ENCODE results near the gene SLC6A18.
A peak's percentile ranks its signal among the peaks of the same experiment; 100 is the strongest.

The SLC6A18 gene

DNA sequence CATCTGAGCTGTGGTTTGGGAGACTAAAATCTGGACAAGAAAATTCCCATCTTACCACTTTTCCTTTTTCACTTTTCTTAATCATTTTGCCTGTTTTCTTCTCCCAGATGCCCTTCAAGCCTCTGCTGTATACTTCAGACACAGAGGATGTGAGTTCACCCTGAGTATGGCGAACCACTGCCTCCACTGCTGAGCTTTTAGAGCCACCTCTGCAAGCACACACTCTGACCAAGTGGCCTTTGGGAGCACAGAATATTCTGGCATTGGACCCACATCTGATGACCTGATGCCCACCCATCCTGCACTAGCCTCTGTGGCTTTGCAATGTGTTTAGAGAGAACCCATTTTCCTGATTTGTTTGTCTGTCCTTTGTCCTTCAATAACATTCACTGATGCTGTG lies 37.2 kb downstream of the SLC6A18 start:
- H3K9me2 ChIP-seq (replicated peaks; ENCODE audit: insufficient read depth, low read length), result no peaks in the 10 kb centered on the region
- H3K9ac ChIP-seq (ENCODE audit: low read length), result no peak overlapping the region
- no peaks in the 10 kb centered on the region for H3F3A ChIP-seq (ENCODE audit: insufficient read depth)
- no peaks in the 10 kb centered on the region for H3K9me3 ChIP-seq (ENCODE audit: insufficient read depth, low read length)
- no peaks in the 10 kb centered on the region for H4K20me1 ChIP-seq (ENCODE audit: low read depth, low read length)
- no peaks in the 10 kb centered on the region for H3K36me3 ChIP-seq (ENCODE audit: low read length)
- peak overlapping the region; percentile 23; the same call in 1 of the 2 replicates for H3K27ac ChIP-seq (ENCODE audit: low read depth, low read length)
- H3K27me3 ChIP-seq (ENCODE audit: low read length), result no peaks in the 10 kb centered on the region
- no peak overlapping the region for H2AFZ ChIP-seq (ENCODE audit: low read depth, low read length, severe bottlenecking)
- no peak overlapping the region for H3K4me2 ChIP-seq (ENCODE audit: low read depth, low read length, poor library complexity, severe bottlenecking)
- no peak overlapping the region for H3K4me3 ChIP-seq (ENCODE audit: insufficient read depth, low read length, poor library complexity, severe bottlenecking)
- H3K79me2 ChIP-seq (ENCODE audit: insufficient read depth, low read length), result no peaks in the 10 kb centered on the region
- TF ChIP-seq, protein P1, sequence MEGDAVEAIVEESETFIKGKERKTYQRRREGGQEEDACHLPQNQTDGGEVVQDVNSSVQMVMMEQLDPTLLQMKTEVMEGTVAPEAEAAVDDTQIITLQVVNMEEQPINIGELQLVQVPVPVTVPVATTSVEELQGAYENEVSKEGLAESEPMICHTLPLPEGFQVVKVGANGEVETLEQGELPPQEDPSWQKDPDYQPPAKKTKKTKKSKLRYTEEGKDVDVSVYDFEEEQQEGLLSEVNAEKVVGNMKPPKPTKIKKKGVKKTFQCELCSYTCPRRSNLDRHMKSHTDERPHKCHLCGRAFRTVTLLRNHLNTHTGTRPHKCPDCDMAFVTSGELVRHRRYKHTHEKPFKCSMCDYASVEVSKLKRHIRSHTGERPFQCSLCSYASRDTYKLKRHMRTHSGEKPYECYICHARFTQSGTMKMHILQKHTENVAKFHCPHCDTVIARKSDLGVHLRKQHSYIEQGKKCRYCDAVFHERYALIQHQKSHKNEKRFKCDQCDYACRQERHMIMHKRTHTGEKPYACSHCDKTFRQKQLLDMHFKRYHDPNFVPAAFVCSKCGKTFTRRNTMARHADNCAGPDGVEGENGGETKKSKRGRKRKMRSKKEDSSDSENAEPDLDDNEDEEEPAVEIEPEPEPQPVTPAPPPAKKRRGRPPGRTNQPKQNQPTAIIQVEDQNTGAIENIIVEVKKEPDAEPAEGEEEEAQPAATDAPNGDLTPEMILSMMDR (IDR thresholded peaks at IDR 0.05; ENCODE audit: insufficient read depth, low read length, poor library complexity, severe bottlenecking), result no peak
- no peak for TF ChIP-seq EZH2phosphoT487 (conservative IDR thresholded peaks at IDR 0.05; ENCODE audit: low read length)

DNA sequence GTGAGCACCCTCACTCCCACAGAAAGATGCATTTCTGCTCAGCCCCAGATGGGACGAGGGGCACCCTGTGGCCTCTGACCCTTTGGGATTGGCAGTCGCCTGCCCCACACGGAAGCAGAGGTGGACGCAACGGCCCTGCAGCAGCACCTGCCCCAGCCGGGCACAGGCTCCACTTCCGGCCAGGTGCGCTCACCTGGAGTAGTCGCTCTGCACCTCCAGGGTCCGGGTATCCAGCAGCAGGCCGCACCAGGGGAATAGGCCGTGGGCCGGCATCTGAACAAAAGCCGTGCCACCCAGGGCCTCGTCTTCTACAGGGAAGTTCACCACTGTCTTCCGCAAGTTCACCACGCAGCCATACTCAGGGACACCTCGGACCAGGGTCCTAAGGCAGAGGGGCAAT lies 39.0 kb downstream of the SLC6A18 start:
- H4K20me1 ChIP-seq (ENCODE audit: low read depth, low read length), result no peaks in the 10 kb centered on the region
- H3F3A ChIP-seq (ENCODE audit: insufficient read depth), result no peaks in the 10 kb centered on the region
- no peak overlapping the region for H3K4me3 ChIP-seq (ENCODE audit: insufficient read depth, low read length, poor library complexity, severe bottlenecking)
- H3K79me2 ChIP-seq (ENCODE audit: insufficient read depth, low read length), result no peaks in the 10 kb centered on the region
- no peak for TF ChIP-seq EZH2phosphoT487 (conservative IDR thresholded peaks at IDR 0.05; ENCODE audit: low read length)
- TF ChIP-seq, protein P1 (IDR thresholded peaks at IDR 0.05; ENCODE audit: insufficient read depth, low read length, poor library complexity, severe bottlenecking), result no peak
- no peaks in the 10 kb centered on the region for H3K9me2 ChIP-seq (replicated peaks; ENCODE audit: insufficient read depth, low read length)
- no peak overlapping the region for H3K27ac ChIP-seq (ENCODE audit: low read depth, low read length)
- H3K27me3 ChIP-seq (ENCODE audit: low read length), result no peaks in the 10 kb centered on the region
- H3K36me3 ChIP-seq (ENCODE audit: low read length), result no peaks in the 10 kb centered on the region
- H3K9me3 ChIP-seq (ENCODE audit: insufficient read depth, low read length), result no peaks in the 10 kb centered on the region
- no peak overlapping the region for H3K4me2 ChIP-seq (ENCODE audit: low read depth, low read length, poor library complexity, severe bottlenecking)
- H3K9ac ChIP-seq (ENCODE audit: low read length), result no peak overlapping the region
- H2AFZ ChIP-seq (ENCODE audit: low read depth, low read length, severe bottlenecking), result no peak overlapping the region

DNA sequence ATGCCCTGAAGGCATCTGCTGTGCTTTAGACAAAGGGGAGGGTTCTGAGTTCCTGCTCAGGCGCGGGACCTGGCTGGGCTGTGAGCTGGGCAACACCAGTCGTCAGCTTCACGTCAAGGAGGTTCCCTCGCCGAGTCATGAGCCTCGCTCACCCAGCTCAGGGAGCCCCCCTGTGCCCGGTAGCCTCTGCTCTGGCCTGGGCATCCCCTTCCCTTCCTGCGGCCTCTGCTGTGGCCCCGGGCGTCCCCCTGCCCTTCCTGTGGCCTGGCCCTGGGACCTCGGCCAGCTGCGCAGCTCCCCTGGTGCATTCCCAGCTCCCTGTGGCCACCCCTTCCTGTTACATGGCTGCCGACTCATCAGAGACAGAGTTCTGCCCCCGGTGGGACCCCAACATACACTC lies 39.8 kb downstream of the SLC6A18 start:
- Histone ChIP-seq H3K9me3 (ENCODE audit: insufficient read depth, low read length) (no peaks in the 10 kb centered on the region), H4K20me1 (ENCODE audit: low read depth, low read length) (no peaks in the 10 kb centered on the region), H3K4me2 (ENCODE audit: low read depth, low read length, poor library complexity, severe bottlenecking) (no peak overlapping the region), H3K36me3 (ENCODE audit: low read length) (no peaks in the 10 kb centered on the region), H3F3A (ENCODE audit: insufficient read depth) (no peaks in the 10 kb centered on the region), H3K9me2 (replicated peaks; ENCODE audit: insufficient read depth, low read length) (no peaks in the 10 kb centered on the region), H3K27ac (ENCODE audit: low read depth, low read length) (no peak overlapping the region), H2AFZ (ENCODE audit: low read depth, low read length, severe bottlenecking) (no peak overlapping the region), H3K79me2 (ENCODE audit: insufficient read depth, low read length) (no peaks in the 10 kb centered on the region), H3K4me3 (ENCODE audit: insufficient read depth, low read length, poor library complexity, severe bottlenecking) (no peak overlapping the region), H3K9ac (ENCODE audit: low read length) (no peak overlapping the region), H3K27me3 (ENCODE audit: low read length) (no peaks in the 10 kb centered on the region)
- TF ChIP-seq, protein P1 (IDR thresholded peaks at IDR 0.05; ENCODE audit: insufficient read depth, low read length, poor library complexity, severe bottlenecking), result no peak
- no peak for TF ChIP-seq EZH2phosphoT487 (conservative IDR thresholded peaks at IDR 0.05; ENCODE audit: low read length)

Data from SU-DHL-6 (cell line).